Nephron progenitor cell (in vitro differentiated cells): Measurements from ENCODE around the gene DPP10.

Experiments used
- DNase-seq: peaks from one replicate; pipeline ENCODE4 v3.0.0; 2021
- H3K27ac Mint-ChIP-seq: 2 replicates; pipeline ENCODE4 v1.8.0; 2021; ENCODE audit warnings: mild to moderate bottlenecking, moderate library complexity, mixed read lengths
- H3K27me3 Mint-ChIP-seq: 2 replicates; pipeline ENCODE4 v1.8.0; 2021; ENCODE audit warnings: mild to moderate bottlenecking, low read depth, mixed read lengths; ENCODE audit not compliant: poor library complexity
- H3K36me3 Mint-ChIP-seq: 2 replicates; pipeline ENCODE4 v1.8.0; 2021; ENCODE audit warnings: low read depth, mixed read lengths
- H3K4me1 Mint-ChIP-seq: 2 replicates; pipeline ENCODE4 v1.8.0; 2021; ENCODE audit warnings: mixed read lengths
- H3K4me3 Mint-ChIP-seq: 2 replicates; pipeline ENCODE4 v1.8.0; 2021; ENCODE audit warnings: mild to moderate bottlenecking, moderate library complexity, mixed read lengths
- H3K9me3 Mint-ChIP-seq: 2 replicates; pipeline ENCODE4 v1.8.0; 2021; ENCODE audit warnings: mild to moderate bottlenecking, moderate library complexity, mixed read lengths
- TF ChIP-seq, protein P1 (sequence below): fragments of 200-600 bp; sonication (generic); IDR thresholded peaks from 2 replicates; pipeline ENCODE4 v1.5.0; 2021; ENCODE audit warnings: antibody characterized with exemption

DPP10 gene

DNA sequence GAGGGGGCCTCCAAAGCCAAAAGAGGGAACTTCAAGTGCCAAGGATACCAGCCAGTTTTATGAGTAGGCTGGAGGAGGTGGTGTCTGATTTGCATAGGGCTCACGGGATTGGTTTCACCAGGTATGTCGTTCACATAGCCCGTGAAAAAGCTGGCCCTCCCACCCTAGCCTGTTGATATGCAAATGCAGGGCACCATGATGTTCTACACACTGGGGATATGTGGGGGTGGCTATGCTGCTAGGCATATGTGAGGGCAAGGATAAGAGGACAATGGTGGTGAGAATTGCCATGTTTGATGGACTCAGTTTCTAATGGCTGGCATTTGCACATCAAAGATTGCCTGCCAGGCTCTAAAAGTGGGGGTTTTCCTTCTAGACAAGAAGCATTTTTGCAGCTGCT, 378.6 kb downstream of the DPP10 start:
- Mint-ChIP-seq H3K36me3 (no peaks in the 10 kb centered on the region), H3K27me3 (peaks cover 4% of the 10 kb centered on the region), H3K4me1 (peaks cover 1% of the 10 kb centered on the region), H3K4me3 (no peak overlapping the region), H3K9me3 (no peaks in the 10 kb centered on the region), H3K27ac (no peak overlapping the region)
- TF ChIP-seq, protein P1, sequence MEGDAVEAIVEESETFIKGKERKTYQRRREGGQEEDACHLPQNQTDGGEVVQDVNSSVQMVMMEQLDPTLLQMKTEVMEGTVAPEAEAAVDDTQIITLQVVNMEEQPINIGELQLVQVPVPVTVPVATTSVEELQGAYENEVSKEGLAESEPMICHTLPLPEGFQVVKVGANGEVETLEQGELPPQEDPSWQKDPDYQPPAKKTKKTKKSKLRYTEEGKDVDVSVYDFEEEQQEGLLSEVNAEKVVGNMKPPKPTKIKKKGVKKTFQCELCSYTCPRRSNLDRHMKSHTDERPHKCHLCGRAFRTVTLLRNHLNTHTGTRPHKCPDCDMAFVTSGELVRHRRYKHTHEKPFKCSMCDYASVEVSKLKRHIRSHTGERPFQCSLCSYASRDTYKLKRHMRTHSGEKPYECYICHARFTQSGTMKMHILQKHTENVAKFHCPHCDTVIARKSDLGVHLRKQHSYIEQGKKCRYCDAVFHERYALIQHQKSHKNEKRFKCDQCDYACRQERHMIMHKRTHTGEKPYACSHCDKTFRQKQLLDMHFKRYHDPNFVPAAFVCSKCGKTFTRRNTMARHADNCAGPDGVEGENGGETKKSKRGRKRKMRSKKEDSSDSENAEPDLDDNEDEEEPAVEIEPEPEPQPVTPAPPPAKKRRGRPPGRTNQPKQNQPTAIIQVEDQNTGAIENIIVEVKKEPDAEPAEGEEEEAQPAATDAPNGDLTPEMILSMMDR = no peak
- no peak for DNase-seq

DNA sequence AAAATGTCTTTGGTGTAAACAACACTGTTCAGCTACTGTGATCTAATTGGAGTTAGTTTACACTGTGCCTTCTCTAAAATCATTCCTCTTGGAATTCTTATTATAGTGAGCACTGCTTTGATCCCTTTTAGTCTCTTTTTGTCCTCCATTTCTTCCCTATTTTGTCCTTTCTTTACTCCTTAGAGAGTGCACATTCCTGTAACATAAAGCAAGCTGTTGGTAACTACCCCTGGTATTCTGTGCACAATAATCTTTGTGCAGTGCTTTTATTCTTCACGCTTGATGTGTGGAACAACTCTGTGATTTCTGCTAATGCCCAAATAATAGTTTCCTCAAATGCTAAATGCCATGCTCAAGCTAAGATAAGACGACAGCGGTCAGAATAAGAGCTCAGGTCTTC, 401.5 kb downstream of the DPP10 start:
- DNase-seq = no peak
- H3K27me3 Mint-ChIP-seq = peaks cover 4% of the 10 kb centered on the region
- TF ChIP-seq, protein P1 = no peak
- H3K4me3 Mint-ChIP-seq = no peak overlapping the region
- no peak overlapping the region for H3K27ac Mint-ChIP-seq
- H3K9me3 Mint-ChIP-seq = no peaks in the 10 kb centered on the region
- no peaks in the 10 kb centered on the region for H3K4me1 Mint-ChIP-seq
- H3K36me3 Mint-ChIP-seq = no peaks in the 10 kb centered on the region

DNA sequence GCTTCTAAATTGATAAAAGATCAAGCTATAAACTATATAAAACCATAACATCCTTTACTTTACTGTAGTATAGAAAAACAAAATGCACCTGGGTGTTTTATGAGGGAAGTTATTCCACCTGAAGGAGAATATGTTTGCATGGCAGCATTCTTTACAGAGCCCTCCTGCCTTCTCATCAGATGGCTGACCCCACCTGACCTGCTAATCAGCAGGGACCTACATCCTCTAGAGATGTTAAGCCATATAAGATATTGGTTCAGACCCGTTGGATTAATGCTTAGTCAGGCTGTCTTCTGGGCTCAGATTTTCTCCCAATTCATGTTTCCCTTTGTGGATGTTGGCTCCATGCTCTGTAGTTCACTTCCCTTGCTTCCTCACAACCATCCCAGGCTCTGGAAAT, 414.8 kb downstream of the DPP10 start:
- no peaks in the 10 kb centered on the region for H3K4me1 Mint-ChIP-seq
- TF ChIP-seq, protein P1 = no peak
- no peak for DNase-seq
- H3K27me3 Mint-ChIP-seq = peaks cover 3% of the 10 kb centered on the region
- no peak overlapping the region for H3K4me3 Mint-ChIP-seq
- no peaks in the 10 kb centered on the region for H3K36me3 Mint-ChIP-seq
- no peak overlapping the region for H3K27ac Mint-ChIP-seq
- H3K9me3 Mint-ChIP-seq = no peaks in the 10 kb centered on the region

DNA sequence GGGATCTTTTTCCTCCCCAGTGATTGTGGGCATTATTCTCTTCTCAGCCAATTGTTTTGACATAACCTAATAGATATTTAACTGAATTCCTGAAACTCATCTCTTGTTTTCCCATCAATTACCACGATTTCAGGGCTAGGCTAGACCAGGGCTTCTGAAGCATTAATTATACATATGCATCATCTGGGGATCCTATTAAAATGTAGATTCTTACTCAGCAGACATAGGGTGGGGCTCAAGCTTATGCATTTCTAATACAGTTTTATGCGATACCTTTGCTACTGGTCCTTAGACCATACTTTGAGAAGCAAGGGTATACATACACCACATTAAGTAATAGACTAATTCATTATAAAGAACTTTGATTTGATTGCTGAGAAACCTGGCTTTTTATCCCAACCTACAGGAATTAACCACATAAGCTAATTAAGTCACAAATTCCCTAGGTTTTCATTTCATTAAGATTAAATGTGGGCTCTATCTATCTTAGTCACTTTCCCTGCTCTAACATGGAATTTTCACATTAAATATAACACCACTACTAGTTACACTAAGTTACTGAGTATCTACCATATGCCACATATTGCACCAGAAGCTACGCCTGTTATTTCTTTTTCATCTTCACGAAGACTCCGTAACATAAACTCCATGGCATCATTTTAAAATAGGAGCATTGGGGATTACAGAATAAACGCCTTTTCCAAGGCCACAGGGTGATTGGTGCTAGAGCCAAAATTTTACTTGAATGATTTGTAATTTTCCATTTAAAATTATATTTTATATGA, 417.5 kb downstream of the DPP10 start:
- Mint-ChIP-seq H3K27ac (no peak overlapping the region), H3K4me1 (no peaks in the 10 kb centered on the region), H3K4me3 (no peak overlapping the region), H3K36me3 (no peaks in the 10 kb centered on the region), H3K27me3 (peaks cover 3% of the 10 kb centered on the region), H3K9me3 (no peaks in the 10 kb centered on the region)
- TF ChIP-seq, protein P1 = no peak
- no peak for DNase-seq

DNA sequence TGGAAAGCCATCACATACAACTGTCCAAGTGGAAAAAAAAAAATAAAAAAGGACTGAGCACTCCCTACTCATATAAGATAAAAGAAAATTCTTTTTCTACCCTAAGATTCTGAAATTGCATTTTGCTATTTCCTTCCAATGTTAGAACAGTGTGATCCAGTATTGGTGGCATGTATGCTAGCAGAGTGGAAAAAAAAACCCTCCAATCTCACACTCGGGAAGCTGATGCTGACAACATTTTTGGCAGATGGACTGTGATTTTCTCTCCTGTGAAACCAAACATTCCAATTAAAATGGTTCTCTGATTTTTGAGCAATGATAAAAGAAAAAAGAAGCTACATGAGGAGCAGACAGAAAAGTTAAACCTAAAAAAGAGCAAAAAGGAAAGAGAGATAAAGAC, 419.8 kb downstream of the DPP10 start:
- TF ChIP-seq, protein P1 = no peak
- Mint-ChIP-seq H3K4me3 (no peak overlapping the region), H3K36me3 (no peaks in the 10 kb centered on the region), H3K4me1 (no peaks in the 10 kb centered on the region), H3K27ac (no peak overlapping the region), H3K27me3 (peaks cover 3% of the 10 kb centered on the region), H3K9me3 (no peaks in the 10 kb centered on the region)
- no peak for DNase-seq

DNA sequence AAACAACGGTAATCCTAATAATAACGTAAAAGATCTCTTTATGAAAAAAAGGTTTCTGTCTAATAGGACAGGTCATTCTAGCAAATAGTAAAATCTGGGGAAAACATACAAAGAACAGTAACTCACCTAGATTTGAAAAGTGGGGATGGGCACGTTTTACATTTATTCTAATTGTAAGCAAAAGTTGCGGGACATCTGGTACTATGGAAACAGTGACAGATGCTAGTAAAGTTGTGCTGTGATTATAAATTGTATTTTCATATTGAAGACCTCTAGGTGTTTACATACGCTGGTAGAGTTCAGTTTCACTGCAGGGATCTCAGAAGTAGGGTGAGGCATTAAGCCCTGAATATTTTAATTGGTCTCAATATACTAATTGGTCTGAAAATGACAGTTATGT, 422.5 kb downstream of the DPP10 start:
- H3K36me3 Mint-ChIP-seq = no peaks in the 10 kb centered on the region
- no peak for DNase-seq
- H3K27ac Mint-ChIP-seq = no peak overlapping the region
- H3K4me3 Mint-ChIP-seq = no peak overlapping the region
- no peaks in the 10 kb centered on the region for H3K9me3 Mint-ChIP-seq
- TF ChIP-seq, protein P1 = no peak
- H3K4me1 Mint-ChIP-seq = no peaks in the 10 kb centered on the region
- H3K27me3 Mint-ChIP-seq = peaks cover 3% of the 10 kb centered on the region
